ENCODE measurements around the gene TFEC.
"Not testable (repeated sequence)": the region's sequence is repeated elsewhere in the genome, so short reads cannot be mapped to it uniquely, and the experiment has no call there.

The TFEC gene

GRCh38 chr7:116030651-116031276 is at the start of gene TFEC:
TFEC (minus strand) TSS chr7:116030763; CDS start chr7:115984441, 46,322 bp downstream.
- DNase-seq: no peak

GRCh38 chr7:116075351-116076145 is 45.0 kb upstream of the TFEC start:
- no peak for DNase-seq

GRCh38 chr7:116071629-116072028 is 41.1 kb upstream of the TFEC start:
- DNase-seq: no peak

- DNase-seq: no peak
Observed at GRCh38 chr7:116064179-116064578, 33.6 kb upstream of the TFEC start.

GRCh38 chr7:116062666-116063065 is 32.1 kb upstream of the TFEC start:
- DNase-seq: no peak

GRCh38 chr7:116052006-116052405 is 21.4 kb upstream of the TFEC start:
- no peak for DNase-seq

- DNase-seq: not testable (repeated sequence)
Observed at GRCh38 chr7:116047261-116047660, 16.7 kb upstream of the TFEC start.

GRCh38 chr7:116045532-116045931 is 15.0 kb upstream of the TFEC start:
- no peak for DNase-seq

GRCh38 chr7:116041615-116042014 is 11.1 kb upstream of the TFEC start:
- no peak for DNase-seq

GRCh38 chr7:116037401-116037800 is 6.8 kb upstream of the TFEC start:
- DNase-seq: no peak

GRCh38 chr7:116034411-116034810 is 3.8 kb upstream of the TFEC start:
- no peak for DNase-seq

GRCh38 chr7:116032886-116033285 is 2.3 kb upstream of the TFEC start:
- no peak for DNase-seq

GRCh38 chr7:116028787-116029186 is 1.8 kb downstream of the TFEC start:
- no peak for DNase-seq

GRCh38 chr7:116027786-116028185 is 2.8 kb downstream of the TFEC start:
- DNase-seq: no peak

- DNase-seq: no peak
Observed at GRCh38 chr7:116024826-116025809, 5.4 kb downstream of the TFEC start.

- DNase-seq: no peak
Observed at GRCh38 chr7:116021237-116021636, 9.3 kb downstream of the TFEC start.

GRCh38 chr7:116018731-116019130 is 11.8 kb downstream of the TFEC start:
- DNase-seq: no peak

- DNase-seq: no peak
Observed at GRCh38 chr7:116013675-116014074, 16.9 kb downstream of the TFEC start.

GRCh38 chr7:116011584-116011983 is 19.0 kb downstream of the TFEC start:
- no peak for DNase-seq

GRCh38 chr7:116004762-116005161 is 25.8 kb downstream of the TFEC start:
- DNase-seq: not testable (repeated sequence)

GRCh38 chr7:115997221-115997620 is 33.3 kb downstream of the TFEC start:
- DNase-seq: no peak

GRCh38 chr7:115995701-115996100 is 34.9 kb downstream of the TFEC start:
- DNase-seq: no peak

- no peak for DNase-seq
Observed at GRCh38 chr7:115988401-115988800, 42.2 kb downstream of the TFEC start.

Data from hippocampal formation (tissue), 2 donors.